ENCODE measurements around the gene TNS3. TPM values are rescaled to one million over a fixed set of nuclear protein-coding genes. Genes with fewer than 3 reads are reported as not detected.

TNS3 gene
- total and polyA plus RNA-seq, 2 donors (not counting 3 experiments of a cell fraction or from before 2014, with no cell fraction given): 10.4 to 45.1 TPM

- Histone ChIP-seq H3K27ac (ENCODE audit: insufficient read depth, low read depth, low read length) (no peak overlapping the region), H3K9ac (replicated peaks; ENCODE audit: extremely low read depth, insufficient read depth, low read length) (no peak overlapping the region), H3K4me1 (ENCODE audit: control insufficient read depth, extremely low read depth, insufficient read depth, low read length) (no peaks in the 10 kb centered on the region), H2AFZ (ENCODE audit: low read depth, low read length) (no peak overlapping the region), H3K27me3 (ENCODE audit: control insufficient read depth in 2 of 2, insufficient read depth in 2 of 2, low read length in 2 of 2) (no peaks in the 10 kb centered on the region), H3K9me3 (replicated peaks; ENCODE audit: control insufficient read depth, insufficient read depth, low read length) (no peaks in the 10 kb centered on the region), H3K79me2 (ENCODE audit: control insufficient read depth, insufficient read depth, low read length) (no peaks in the 10 kb centered on the region), H3K4me3 (replicated peaks in 1 of 3; ENCODE audit: insufficient read depth in 1 of 3, low read depth in 1 of 3, low read length in 3 of 3) (no peak overlapping the region), H3K4me2 (ENCODE audit: insufficient read depth, low read length) (no peak overlapping the region), H4K20me1 (replicated peaks; ENCODE audit: control insufficient read depth, extremely low read depth, insufficient read depth, low read length) (no peaks in the 10 kb centered on the region), H3K36me3 (ENCODE audit: control insufficient read depth in 2 of 2, extremely low read depth in 1 of 2, insufficient read depth in 2 of 2, low read length in 2 of 2) (peaks cover 7 to 12% of the 10 kb centered on the region in 2 experiments), H3K9me1 (replicated peaks; ENCODE audit: control insufficient read depth, extremely low read depth, insufficient read depth, low read length) (no peaks in the 10 kb centered on the region)
- TF ChIP-seq FOS (IDR thresholded peaks at IDR 0.05; ENCODE audit: borderline replicate concordance, insufficient read depth, low read length): no peak
- no peak for TF ChIP-seq CTCF (IDR thresholded peaks at IDR 0.05; ENCODE audit: extremely low read depth in 1 of 2, insufficient read depth in 1 of 2, low read depth in 1 of 2, low read length in 2 of 2)
- no peak for TF ChIP-seq POLR2AphosphoS5 (IDR thresholded peaks at IDR 0.05; ENCODE audit: insufficient read depth, low read depth, low read length)
- no peak for TF ChIP-seq MAX (IDR thresholded peaks at IDR 0.05; ENCODE audit: insufficient read depth, insufficient read length)
- no peak for TF ChIP-seq JUN (IDR thresholded peaks at IDR 0.05; ENCODE audit: borderline replicate concordance, insufficient read depth, insufficient read length, low read depth)
- TF ChIP-seq MYC (IDR thresholded peaks at IDR 0.05; ENCODE audit: low read depth, low read length): no peak
- no peak for TF ChIP-seq POLR2A (IDR thresholded peaks at IDR 0.05; ENCODE audit: low read depth, low read length)
- no peak for TF ChIP-seq GATA2 (IDR thresholded peaks at IDR 0.05; ENCODE audit: insufficient read depth, insufficient read length, low read depth, low read length)
- no peak for TF ChIP-seq EZH2 (IDR thresholded peaks at IDR 0.05; ENCODE audit: borderline replicate concordance, low read depth, low read length, severe bottlenecking)
- intact Hi-C loops (cut with micrococcal nuclease) (no loop called here), dilution Hi-C loops (cut with MboI; ENCODE audit: extremely low pct_ligation_motif_present, low sequenced_read_pairs) (no loop called here)
- no TSS peak for BruUV-seq (replicated peaks)
- CTCF ChIA-PET: no interaction called here
- POLR2A ChIA-PET: no interaction called here
- no peak for FAIRE-seq
- no peak for DNase-seq (ENCODE audit: low read depth, low spot score)
Measured at GRCh38 chr7:47393406-47393805, 188.5 kb downstream of the TNS3 start.

Data from endothelial cell of umbilical vein (primary cell).